ENCODE measurements around the gene ARHGAP26.

- TF ChIP-seq POLR2AphosphoS5 (IDR thresholded peaks at IDR 0.05; ENCODE audit: low read depth, low read length) (no peak), TAF1 (IDR thresholded peaks at IDR 0.05; ENCODE audit: borderline replicate concordance, insufficient read depth, low read length) (no peak), REST (IDR thresholded peaks at IDR 0.05; ENCODE audit: insufficient read depth in 1 of 2, low read depth in 2 of 2, low read length in 2 of 2) (no peak), SIN3A (IDR thresholded peaks at IDR 0.05; ENCODE audit: borderline replicate concordance, insufficient read depth, low read length) (no peak)
Observed at GRCh38 chr5:143234162-143234842, 464.1 kb downstream of the ARHGAP26 start.

All from PFSK-1 (cell line).